OCI-LY7 (cell line): ENCODE results near the gene WDR82. TPM values are rescaled to one million over a fixed set of nuclear protein-coding genes. Genes with fewer than 3 reads are reported as not detected.

Experiments used
- BruUV-seq: library from RNA; stranded (reverse); fragments of 400-500 nt; replicated peaks from 2 replicates; lab custom pipeline; 2021; lab: Mats Ljungman, UMichigan
- CTCF ChIA-PET: fragments of 300-600 bp; sonication (Branson Sonifier 250); formaldehyde crosslinking; loops from one replicate; lab custom pipeline; 2022; ENCODE audit warnings: antibody characterized with exemption; ENCODE audit not compliant: unreplicated experiment; lab: Charles Lee
- POLR2A ChIA-PET: fragments of 300-600 bp; sonication (Branson Sonifier 250); formaldehyde crosslinking; loops from one replicate; lab custom pipeline; 2022; ENCODE audit warnings: antibody characterized with exemption; lab: Charles Lee
- DNase-seq: peaks from one replicate; pipeline ENCODE4 v3.0.0-alpha.2; 2015; ENCODE audit warnings: low spot score
- H2AFZ ChIP-seq: fragments of 200-600 bp; sonication (generic), shearing (Covaris generic); 2 replicates; pipeline ENCODE4 v1.6.1; 2014; ENCODE audit warnings: mild to moderate bottlenecking, antibody characterized with exemption, low read length, moderate library complexity
- H3K27ac ChIP-seq: fragments of 200-600 bp; sonication (generic); 2 replicates; pipeline ENCODE4 v1.5.1; 2014; ENCODE audit warnings: mixed run types, low read depth, mild to moderate bottlenecking, moderate library complexity, low read length, inconsistent platforms; ENCODE audit not compliant: poor library complexity, severe bottlenecking
- H3K36me3 ChIP-seq: fragments of 200-600 bp; sonication (generic); 2 replicates; pipeline ENCODE4 v1.6.1; 2014; ENCODE audit warnings: mild to moderate bottlenecking, antibody characterized with exemption, low read length, moderate library complexity, mixed read lengths; ENCODE audit not compliant: insufficient read depth
- H3K4me1 ChIP-seq: fragments of 200-600 bp; sonication (generic); 2 replicates; pipeline ENCODE4 v1.5.1; 2014; ENCODE audit warnings: mild to moderate bottlenecking, low read length; ENCODE audit not compliant: insufficient read depth, poor library complexity, severe bottlenecking
- H3K4me2 ChIP-seq: fragments of 200-600 bp; sonication (generic); 2 replicates; pipeline ENCODE4 v1.6.1; 2014; ENCODE audit warnings: mild to moderate bottlenecking, low read length
- H3K4me3 ChIP-seq: fragments of 200-600 bp; sonication (generic); 2 replicates; pipeline ENCODE4 v1.5.1; 2014; ENCODE audit warnings: mild to moderate bottlenecking, low read depth, low read length; ENCODE audit not compliant: poor library complexity, severe bottlenecking
- H3K79me2 ChIP-seq: fragments of 200-600 bp; sonication (generic); 2 replicates; pipeline ENCODE4 v1.6.1; 2016; ENCODE audit warnings: low read depth, mild to moderate bottlenecking, low read length, moderate library complexity, mixed read lengths; ENCODE audit not compliant: insufficient read depth
- H3K9me2 ChIP-seq: fragments of 200-600 bp; sonication (generic); 2 replicates; pipeline ENCODE4 v1.6.1; 2016; ENCODE audit warnings: mild to moderate bottlenecking, low read length, mixed read lengths; ENCODE audit not compliant: insufficient read depth
- H3K9me3 ChIP-seq: fragments of 200-600 bp; sonication (generic); 2 replicates; pipeline ENCODE4 v1.6.1; 2014; ENCODE audit warnings: mild to moderate bottlenecking, mixed run types, low read length, mixed read lengths
- H4K20me1 ChIP-seq: fragments of 200-600 bp; sonication (generic); 2 replicates; pipeline ENCODE4 v1.6.1; 2014; ENCODE audit warnings: mild to moderate bottlenecking, antibody characterized with exemption, low read length, moderate library complexity, mixed read lengths; ENCODE audit not compliant: insufficient read depth
- CTCF ChIP-seq: fragments of 200-600 bp; sonication (generic); conservative IDR thresholded peaks from 2 replicates; pipeline ENCODE4 v1.5.1; 2014; ENCODE audit warnings: mild to moderate bottlenecking, antibody characterized with exemption, low read length, moderate library complexity, mixed read lengths
- EZH2phosphoT487 ChIP-seq: fragments of 200-600 bp; sonication (generic); IDR thresholded peaks from 2 replicates; pipeline ENCODE4 v1.6.1; 2018; ENCODE audit warnings: low read depth, borderline replicate concordance, mild to moderate bottlenecking, mixed run types, antibody characterized with exemption, low read length, moderate library complexity, mixed read lengths
- intact Hi-C: fragments of 100-400 bp; cut with micrococcal nuclease; formaldehyde crosslinking; loops from one replicate; pipeline ENCODE4 v1.10.0; 2022; ENCODE audit not compliant: unreplicated experiment
- total RNA-seq, 2 experiments: library from RNA; depleted of rRNA in 1 of 2; stranded (reverse); fragments of >200 nt in 1 of 2; shearing (Covaris generic) in 1 of 2; gene quantifications; 2 replicates each; pipeline ENCODE4 v1.2.3, GENCODE V29; 2014 to 2022

Gene WDR82
- total RNA-seq, 2 experiments from 2014 or later: 38.5 to 67.9 TPM

DNA sequence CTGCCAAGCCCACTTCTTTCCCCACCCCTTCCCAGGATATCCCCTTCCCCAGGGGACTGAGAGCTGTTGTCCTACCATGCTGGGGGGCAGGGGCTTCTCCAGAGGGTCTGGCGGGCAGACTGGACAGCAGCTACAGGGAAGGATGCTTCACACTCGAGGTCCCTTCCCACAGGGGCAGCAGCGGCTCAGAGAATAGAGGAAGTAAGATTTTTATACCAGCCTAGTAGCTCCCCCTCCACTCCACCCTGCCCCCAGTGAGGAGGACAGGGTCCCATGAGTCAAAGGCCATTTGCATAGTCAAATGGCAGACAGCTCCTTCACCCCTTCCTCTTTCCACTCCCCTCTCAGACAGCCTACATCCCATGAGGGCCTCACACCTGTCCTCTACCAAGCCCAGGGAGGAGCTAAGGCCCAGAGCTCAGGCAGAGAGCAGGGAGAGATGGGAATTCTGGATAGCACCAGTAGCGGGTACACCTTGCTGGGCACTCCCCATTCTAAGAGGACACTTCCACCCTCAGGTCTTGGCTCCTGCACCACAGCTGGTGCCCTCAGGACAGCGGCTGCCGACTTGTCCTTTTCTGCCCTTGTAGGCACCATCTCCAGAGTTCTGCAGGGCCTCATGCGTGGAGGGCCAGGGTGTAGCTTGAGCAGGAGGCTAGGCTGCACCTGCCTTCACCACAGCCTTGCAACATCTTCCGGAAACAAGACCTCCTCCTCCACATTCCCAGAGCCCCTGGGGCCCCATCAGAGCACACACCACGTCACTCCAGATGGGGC lies 52.8 kb downstream of the WDR82 start, which contains the start of gene TLR9:
TSS of gene TLR9 (minus strand) at position 194 of the 777 bp plus-strand sequence. CDS start at position 78, 116 bp downstream.
- peak within 1 kb of the TSS; percentile 90 for H3K4me2 ChIP-seq
- BruUV-seq: no TSS peak
- POLR2A ChIA-PET: interaction anchor here (0.5 to 2.5 kb wide), 24 partner anchors 9 to 383 kb away, joined by 3 to 27 read pairs (median 3); partner anchors contain the start of genes DUSP7, GLYCTK, TWF2 and WDR82
- H4K20me1 ChIP-seq: no peaks in the 10 kb centered on the region
- DNase-seq: peak; percentile 96
- no peaks in the 10 kb centered on the region for H3K9me2 ChIP-seq
- peaks cover 38% of the 10 kb centered on the region for H3K4me1 ChIP-seq
- peaks cover 22% of the 10 kb centered on the region; the same call in 1 of the 2 replicates for H3K79me2 ChIP-seq
- CTCF ChIA-PET: interaction anchor here (0.5 to 1.2 kb wide), 7 partner anchors 9 to 841 kb away, joined by 3 to 8 read pairs (median 4); partner anchors contain the start of genes MANF and TWF2
- intact Hi-C loops: loop anchor here (1.0 to 5.0 kb wide), 4 partner anchors 14 to 222 kb away; partner anchors contain the start of genes POC1A, SEMA3G, TWF2 and WDR82
- no peak within 1 kb of the TSS for H2AFZ ChIP-seq
- H3K9me3 ChIP-seq: no peaks in the 10 kb centered on the region
- peak within 1 kb of the TSS; percentile 91 for H3K27ac ChIP-seq
- TF ChIP-seq EZH2phosphoT487 (no peak), CTCF (no peak)
- peaks cover 57% of the 10 kb centered on the region for H3K36me3 ChIP-seq
- peak within 1 kb of the TSS; percentile 73 for H3K4me3 ChIP-seq

DNA sequence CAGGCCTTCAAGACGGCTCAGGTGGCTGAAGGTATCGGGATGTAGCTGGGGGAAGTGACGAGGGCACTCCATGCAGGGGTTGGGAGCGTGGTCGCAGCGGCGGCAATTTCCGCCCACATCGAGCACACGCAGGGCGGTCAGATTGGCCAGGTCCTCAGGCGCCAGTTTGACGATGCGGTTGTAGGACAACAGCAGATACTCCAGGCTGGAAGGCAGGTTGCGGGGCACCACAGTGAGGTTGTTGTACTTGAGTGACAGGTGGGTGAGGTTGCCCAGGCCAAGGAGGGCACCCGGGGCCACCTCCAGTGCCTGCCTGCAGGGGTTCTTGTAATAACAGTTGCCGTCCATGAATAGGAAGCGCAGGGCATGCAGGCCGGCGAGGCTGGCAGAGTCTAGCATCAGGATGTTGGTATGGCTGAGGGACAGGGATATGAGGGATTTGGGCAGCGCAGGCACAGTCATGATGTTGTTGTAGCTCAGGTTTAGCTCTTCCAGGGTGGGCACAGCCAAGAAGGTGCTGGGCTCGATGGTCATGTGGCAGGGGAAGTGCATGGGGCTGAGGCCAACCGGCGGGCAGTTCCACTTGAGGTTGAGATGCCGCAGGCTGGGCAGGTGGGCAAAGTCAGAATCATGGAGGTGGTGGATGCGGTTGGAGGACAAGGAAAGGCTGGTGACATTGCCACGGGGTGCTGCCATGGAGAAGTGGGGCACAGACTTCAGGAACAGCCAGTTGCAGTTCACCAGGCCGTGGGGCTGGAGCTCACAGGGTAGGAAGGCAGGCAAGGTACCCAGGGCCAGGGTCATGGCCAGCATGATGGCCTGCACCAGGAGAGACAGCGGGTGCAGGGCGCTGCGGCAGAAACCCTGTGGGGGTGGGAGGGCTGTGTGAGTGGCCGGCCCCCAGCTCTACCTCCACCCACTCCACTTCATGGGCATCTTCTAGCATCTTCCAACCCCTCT lies 54.7 kb downstream of the WDR82 start:
- intact Hi-C loops: no loop called here
- ChIA-PET CTCF (no interaction called here), POLR2A (interaction anchor here (1.1 to 2.0 kb wide), 5 partner anchors 15 to 168 kb away, joined by 3 to 16 read pairs (median 4); partner anchors contain the start of genes POC1A, TWF2 and WDR82)
- Histone ChIP-seq H3K9me2 (no peaks in the 10 kb centered on the region), H3K4me3 (peak overlapping the region; percentile 73), H3K4me1 (peaks cover 45% of the 10 kb centered on the region), H3K9me3 (no peaks in the 10 kb centered on the region), H4K20me1 (no peaks in the 10 kb centered on the region; the same call in 1 of the 2 replicates), H3K27ac (peak overlapping the region; percentile 91), H3K36me3 (peaks cover 53% of the 10 kb centered on the region; the same call in 1 of the 2 replicates), H3K4me2 (peak overlapping the region; percentile 90), H3K79me2 (peaks cover 22% of the 10 kb centered on the region; the same call in 1 of the 2 replicates), H2AFZ (no peak overlapping the region)
- no peak for DNase-seq
- no TSS peak for BruUV-seq
- TF ChIP-seq EZH2phosphoT487: no peak
- TF ChIP-seq CTCF: no peak
